ENCODE results near the gene ZNF467. TPM values are rescaled to one million over a fixed set of nuclear protein-coding genes. Genes with fewer than 3 reads are reported as not detected.

Gene ZNF467
- polyA plus RNA-seq (2014; cell fraction: cytosol; rRNA removed) = 1.1 and 1.6 TPM in 2 replicates
- polyA plus RNA-seq (2014; cell fraction: nucleus; rRNA removed) = 2.3 and 3.0 TPM in 2 replicates

- no peak for DNase-seq (ENCODE audit: low spot score)
Observed at GRCh38 chr7:149773446-149774236, at the start of gene ZNF467. Gene ZNF467 (minus strand): TSS chr7:149773588. CDS start chr7:149771032, 2,556 bp downstream.

DNA sequence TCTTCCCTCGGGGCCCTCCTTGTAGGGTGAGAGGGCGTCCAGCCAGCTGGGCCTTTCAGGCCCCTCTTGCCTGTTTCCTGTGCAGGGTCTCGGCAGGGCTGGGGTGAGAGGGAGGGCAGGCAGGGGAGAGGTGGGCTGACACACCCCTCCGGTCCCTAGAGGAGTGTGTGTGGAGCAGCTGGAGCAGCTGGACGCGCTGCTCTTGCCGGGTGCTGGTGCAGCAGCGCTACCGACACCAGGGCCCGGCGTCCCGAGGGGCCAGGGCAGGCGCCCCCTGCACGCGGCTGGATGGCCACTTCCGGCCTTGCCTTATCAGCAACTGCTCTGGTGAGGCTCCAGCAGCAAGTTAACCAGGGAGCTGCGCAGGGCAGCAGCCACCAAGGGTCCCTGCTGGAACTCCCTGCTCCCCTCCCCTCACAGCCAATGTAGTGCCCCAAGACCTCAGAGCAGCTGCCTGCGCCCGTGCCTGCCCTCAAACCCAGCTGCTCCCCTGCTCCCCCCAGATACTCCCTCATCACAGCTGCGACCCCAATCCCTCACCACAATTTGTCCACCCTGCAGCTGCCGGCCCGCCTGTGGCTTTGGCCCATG lies 49.1 kb upstream of the ZNF467 start:
- peak; percentile 45 for DNase-seq (ENCODE audit: low spot score)

DNA sequence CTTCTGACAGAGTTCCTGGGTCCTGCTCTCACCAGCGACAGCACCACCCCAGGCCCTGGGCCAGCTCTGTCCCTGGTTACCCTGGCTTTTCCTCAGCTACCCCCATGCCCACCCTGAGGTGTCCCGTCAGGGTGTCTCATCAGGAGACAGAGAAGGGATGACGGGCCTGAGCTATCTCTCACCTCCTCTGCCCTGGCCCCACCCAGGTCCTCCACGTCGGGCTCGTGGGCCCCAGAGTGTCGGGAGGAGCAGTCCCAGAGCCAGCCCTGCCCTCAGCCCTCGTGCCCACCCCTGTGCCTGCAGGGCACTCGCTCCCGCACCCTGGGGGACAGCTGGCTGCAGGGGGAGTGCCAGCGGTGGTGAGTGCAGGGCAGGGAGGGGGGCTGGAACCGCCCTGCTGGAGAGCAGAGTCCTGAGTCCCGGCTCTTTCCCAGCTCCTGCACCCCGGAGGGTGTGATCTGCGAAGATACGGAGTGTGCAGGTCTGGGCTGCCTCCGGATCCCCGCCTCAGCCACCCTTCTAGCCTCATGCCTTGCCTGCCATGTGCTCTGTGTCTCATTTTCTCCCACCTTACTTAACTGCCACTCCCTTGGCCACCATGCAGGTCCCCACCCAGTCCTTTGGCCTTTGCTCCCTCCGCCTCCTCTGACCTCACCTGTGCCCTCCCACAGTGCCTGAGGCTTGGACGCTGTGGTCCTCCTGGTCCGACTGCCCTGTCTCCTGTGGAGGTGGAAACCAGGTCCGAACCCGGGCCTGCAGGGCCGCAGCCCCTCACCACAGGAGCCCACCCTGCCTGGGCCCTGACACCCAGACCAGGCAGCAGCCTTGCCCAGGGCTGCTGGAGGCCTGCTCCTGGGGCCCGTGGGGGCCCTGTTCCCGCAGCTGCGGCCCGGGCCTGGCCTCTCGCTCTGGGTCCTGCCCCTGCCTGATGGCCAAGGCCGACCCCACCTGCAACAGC lies 48.1 kb upstream of the ZNF467 start:
- no peak for DNase-seq (ENCODE audit: low spot score)

GRCh38 chr7:149820622-149821190 lies 47.3 kb upstream of the ZNF467 start:
- no peak for DNase-seq (ENCODE audit: low spot score)

DNA sequence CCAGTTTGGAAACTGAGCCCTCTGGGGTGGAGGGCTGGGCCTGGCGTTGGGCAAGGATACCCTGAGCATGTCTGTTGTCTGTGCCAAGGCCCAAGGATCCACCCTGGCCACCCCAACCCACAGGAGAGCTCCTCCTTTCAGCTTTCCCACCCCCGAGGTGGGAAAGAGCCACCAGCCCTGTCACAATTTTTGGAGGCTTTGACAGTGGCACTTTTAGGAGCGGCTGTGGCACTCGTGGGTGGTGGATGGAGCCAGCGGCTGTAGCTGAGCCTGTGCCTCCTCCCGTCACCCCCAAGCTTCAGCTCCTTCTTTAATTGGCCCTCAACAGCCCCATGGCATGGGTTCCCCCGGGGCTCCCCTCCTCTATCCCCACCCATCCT lies 46.6 kb upstream of the ZNF467 start:
- no peak for DNase-seq (ENCODE audit: low spot score)

DNA sequence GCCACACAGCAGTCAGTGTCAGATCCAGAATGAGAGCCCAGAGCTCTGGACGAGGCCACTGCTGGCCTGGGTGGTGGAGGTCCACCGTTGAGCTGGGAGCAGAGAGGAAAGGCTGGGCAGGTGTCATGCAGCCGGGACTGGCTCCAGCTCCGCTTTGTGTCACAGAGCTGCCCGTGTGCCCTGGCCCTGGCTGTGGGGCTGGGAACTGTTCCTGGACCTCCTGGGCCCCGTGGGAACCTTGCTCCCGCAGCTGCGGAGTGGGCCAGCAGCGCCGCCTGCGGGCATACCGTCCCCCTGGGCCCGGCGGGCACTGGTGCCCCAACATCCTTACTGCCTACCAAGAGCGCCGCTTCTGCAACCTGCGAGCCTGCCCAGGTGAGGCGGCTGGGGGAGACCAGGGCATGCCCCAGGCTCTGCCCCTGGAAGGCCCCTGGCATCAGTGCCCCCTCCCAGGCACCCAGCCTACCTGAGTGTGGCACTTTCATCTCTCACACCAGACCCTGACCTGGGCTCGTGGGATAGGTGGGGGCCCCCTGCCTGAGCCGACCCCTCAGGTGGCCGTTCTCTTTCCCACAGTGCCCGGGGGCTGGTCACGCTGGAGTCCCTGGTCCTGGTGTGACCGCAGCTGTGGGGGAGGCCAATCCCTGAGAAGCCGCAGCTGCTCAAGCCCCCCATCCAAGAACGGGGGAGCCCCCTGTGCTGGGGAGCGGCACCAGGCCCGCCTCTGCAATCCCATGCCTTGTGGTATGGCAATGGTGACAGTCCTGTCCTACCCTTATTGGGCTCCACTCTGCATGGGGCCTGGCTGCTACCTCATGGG lies 46.0 kb upstream of the ZNF467 start:
- DNase-seq (ENCODE audit: low spot score) = no peak

- DNase-seq (ENCODE audit: low spot score) = no peak
Observed at GRCh38 chr7:149818536-149818840, 45.1 kb upstream of the ZNF467 start.

- DNase-seq (ENCODE audit: low spot score) = no peak
Observed at GRCh38 chr7:149817836-149818535, 44.6 kb upstream of the ZNF467 start.

- no peak for DNase-seq (ENCODE audit: low spot score)
Observed at GRCh38 chr7:149817301-149817771, 43.9 kb upstream of the ZNF467 start.

DNA sequence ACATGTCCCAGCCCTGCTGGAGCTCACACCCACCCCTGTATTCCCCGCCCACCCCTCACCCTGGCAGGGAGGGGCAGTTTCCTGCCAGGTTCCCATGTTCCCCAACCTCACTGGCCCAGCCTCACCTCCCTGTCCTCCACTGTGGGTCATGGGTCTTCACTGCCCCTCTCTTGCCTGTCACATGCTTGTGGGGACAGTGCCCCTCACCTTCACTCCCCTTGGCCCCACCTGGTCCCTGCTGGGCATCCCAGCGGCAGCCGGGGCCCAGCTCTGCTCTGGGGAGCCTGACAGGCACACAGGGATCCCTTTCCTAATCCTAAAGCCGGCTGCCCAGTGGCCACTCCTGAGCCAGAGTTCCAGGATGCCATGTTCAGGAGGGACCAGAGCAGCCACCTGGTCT lies 43.4 kb upstream of the ZNF467 start:
- DNase-seq (ENCODE audit: low spot score) = no peak

DNA sequence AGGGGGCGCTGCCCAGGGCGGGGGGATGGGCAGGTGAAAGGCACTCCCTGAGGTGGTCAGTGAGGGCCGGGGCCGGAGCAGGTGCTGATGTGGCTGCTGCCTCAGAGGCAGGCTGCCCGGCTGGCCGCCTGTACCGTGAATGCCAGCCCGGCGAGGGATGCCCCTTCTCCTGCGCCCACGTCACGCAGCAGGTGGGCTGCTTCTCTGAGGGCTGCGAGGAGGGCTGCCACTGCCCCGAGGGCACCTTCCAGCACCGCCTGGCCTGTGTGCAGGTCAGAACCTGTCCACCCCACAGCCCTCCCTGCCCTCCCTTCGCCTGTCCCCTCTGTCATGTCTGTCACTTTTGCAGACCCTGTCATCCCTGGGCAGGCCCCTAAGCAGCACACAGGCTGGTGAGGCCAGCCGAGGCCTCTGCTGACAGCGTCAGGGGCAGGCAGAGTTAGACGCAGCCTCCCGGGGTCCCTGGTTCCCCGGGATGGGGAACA lies 42.9 kb upstream of the ZNF467 start:
- DNase-seq (ENCODE audit: low spot score) = no peak

DNA sequence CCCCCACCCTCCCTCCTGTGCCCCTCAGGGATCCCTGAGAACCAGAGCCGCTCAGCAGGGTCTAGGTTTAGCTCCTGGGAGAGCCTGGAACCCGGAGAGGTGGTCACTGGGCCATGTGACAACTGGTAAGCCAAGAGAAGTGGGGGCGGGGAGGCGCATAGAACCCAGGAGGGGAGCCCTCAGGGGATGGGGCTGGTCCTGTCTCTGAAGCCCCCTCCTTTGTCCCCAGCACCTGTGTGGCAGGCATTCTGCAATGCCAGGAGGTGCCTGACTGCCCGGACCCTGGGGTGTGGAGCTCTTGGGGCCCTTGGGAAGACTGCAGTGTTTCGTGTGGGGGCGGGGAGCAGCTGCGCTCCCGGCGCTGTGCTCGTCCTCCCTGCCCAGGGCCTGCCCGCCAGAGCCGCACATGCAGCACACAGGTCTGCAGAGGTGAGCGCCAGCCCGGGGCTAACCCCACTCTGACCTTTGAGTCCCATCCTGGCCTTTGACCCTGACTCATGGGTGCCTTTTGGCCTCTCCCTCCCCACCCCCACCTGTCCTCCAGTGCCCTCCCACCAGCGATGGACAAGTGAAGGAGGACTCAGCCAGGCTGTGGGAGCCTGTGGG lies 42.4 kb upstream of the ZNF467 start:
- no peak for DNase-seq (ENCODE audit: low spot score)

DNA sequence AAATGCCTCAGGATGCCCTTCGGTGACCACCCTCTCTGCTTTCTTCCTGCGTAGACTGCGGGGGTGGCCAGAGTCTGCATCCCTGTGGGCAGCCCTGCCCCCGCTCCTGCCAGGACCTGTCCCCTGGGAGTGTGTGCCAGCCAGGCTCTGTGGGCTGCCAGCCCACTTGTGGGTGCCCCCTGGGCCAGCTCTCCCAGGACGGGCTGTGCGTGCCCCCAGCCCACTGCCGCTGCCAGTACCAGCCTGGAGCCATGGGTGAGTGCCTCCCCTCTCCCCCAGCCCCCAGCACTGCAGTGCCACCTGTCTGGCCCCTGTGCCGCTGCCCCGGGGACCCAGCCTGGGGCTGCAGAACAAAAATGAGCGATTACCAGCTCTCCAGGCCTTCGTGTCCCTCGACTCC lies 41.7 kb upstream of the ZNF467 start:
- no peak for DNase-seq (ENCODE audit: low spot score)

GRCh38 chr7:149814494-149814893 lies 41.1 kb upstream of the ZNF467 start:
- DNase-seq (ENCODE audit: low spot score) = no peak

DNA sequence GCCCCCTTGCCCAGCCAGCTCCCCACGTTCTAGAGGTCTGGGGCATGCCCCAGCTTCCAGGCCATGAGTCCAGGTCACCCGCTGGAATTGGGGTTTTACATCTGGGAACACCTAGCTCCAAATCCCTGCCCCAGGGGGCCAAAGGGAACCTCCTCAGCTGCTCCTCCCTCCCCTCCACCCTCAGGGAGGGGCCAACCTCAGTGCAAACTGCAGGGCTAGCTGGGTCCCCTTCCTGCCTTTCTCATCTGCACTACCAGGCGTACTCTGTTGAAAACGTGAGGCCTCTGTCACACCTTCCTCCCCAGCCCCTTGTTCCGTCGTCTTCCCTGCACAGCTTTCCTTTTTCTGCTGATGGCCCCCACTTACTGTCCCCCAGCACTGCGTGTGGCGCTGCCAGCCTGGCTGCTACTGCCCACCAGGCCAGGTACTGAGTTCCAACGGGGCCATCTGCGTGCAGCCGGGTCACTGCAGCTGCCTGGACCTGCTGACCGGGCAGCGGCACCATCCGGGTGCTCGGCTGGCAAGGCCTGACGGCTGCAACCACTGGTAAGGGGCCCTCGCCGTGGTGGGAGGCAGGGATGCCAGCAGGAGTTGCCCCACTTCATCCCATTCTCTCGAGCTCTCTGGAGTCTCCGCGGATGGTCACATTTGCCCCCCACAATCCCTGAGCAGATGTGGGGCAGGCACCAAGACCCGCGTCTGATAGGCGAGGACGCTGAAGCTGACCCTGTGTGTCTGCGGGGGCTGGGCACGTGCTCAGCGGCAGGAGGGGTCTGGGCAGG lies 40.1 kb upstream of the ZNF467 start:
- DNase-seq (ENCODE audit: low spot score) = no peak

GRCh38 chr7:149811831-149812490 lies 38.6 kb upstream of the ZNF467 start:
- no peak for DNase-seq (ENCODE audit: low spot score)

GRCh38 chr7:149811221-149811620 lies 37.8 kb upstream of the ZNF467 start:
- no peak for DNase-seq (ENCODE audit: low spot score)

GRCh38 chr7:149809215-149809614 lies 35.8 kb upstream of the ZNF467 start:
- DNase-seq (ENCODE audit: low spot score) = no peak
